HG03060 (cell line): ENCODE measurements around the gene NT5C2.
"Not testable (repeated sequence)": the region's sequence is repeated elsewhere in the genome, so short reads cannot be mapped to it uniquely, and the experiment has no call there.

ENCODE experiments used
- ATAC-seq: cut with Tn5 transposase; IDR thresholded peaks from one replicate; pipeline ENCODE4 v1.9.1; 2021; ENCODE audit warnings: low read depth, moderate number of reproducible peaks; ENCODE audit not compliant: unreplicated experiment

The NT5C2 gene

GRCh38 chr10:103193107-103193819 is at the start of gene NT5C2:
Gene NT5C2, minus strand, starts transcription at chr10:103193272. Its CDS starts 18,314 bp downstream, at chr10:103174958.
- peak; percentile 18 for ATAC-seq

- no peak for ATAC-seq
These were observed 48.4 kb upstream of the NT5C2 start for GRCh38 chr10:103241262-103242011.

GRCh38 chr10:103238506-103239252 is 45.6 kb upstream of the NT5C2 start:
- no peak for ATAC-seq

GRCh38 chr10:103235775-103236174 is 42.7 kb upstream of the NT5C2 start:
- ATAC-seq, result no peak

- no peak for ATAC-seq
These were observed 39.9 kb upstream of the NT5C2 start for GRCh38 chr10:103232772-103233488.

GRCh38 chr10:103232131-103232673 is 39.1 kb upstream of the NT5C2 start:
- no peak for ATAC-seq

- no peak for ATAC-seq
These were observed 38.0 kb upstream of the NT5C2 start for GRCh38 chr10:103231047-103231551.

- no peak for ATAC-seq
These were observed 34.3 kb upstream of the NT5C2 start for GRCh38 chr10:103227416-103227815.

GRCh38 chr10:103225939-103226338 is 32.9 kb upstream of the NT5C2 start:
- no peak for ATAC-seq

- ATAC-seq, result not testable (repeated sequence)
These were observed 31.6 kb upstream of the NT5C2 start for GRCh38 chr10:103224721-103225120.

- no peak for ATAC-seq
These were observed 31.1 kb upstream of the NT5C2 start for GRCh38 chr10:103224133-103224532.

GRCh38 chr10:103216362-103216761 is 23.3 kb upstream of the NT5C2 start:
- not testable (repeated sequence) for ATAC-seq

- ATAC-seq, result no peak
These were observed 22.5 kb upstream of the NT5C2 start for GRCh38 chr10:103215601-103216000.

GRCh38 chr10:103210262-103210661 is 17.2 kb upstream of the NT5C2 start:
- ATAC-seq, result not testable (repeated sequence)

GRCh38 chr10:103207643-103208042 is 14.6 kb upstream of the NT5C2 start:
- not testable (repeated sequence) for ATAC-seq

GRCh38 chr10:103207141-103207540 is 14.1 kb upstream of the NT5C2 start:
- ATAC-seq, result no peak

GRCh38 chr10:103206715-103207114 is 13.6 kb upstream of the NT5C2 start:
- not testable (repeated sequence) for ATAC-seq

GRCh38 chr10:103205401-103205800 is 12.3 kb upstream of the NT5C2 start:
- ATAC-seq, result not testable (repeated sequence)

GRCh38 chr10:103204353-103205255 is 11.5 kb upstream of the NT5C2 start:
- ATAC-seq, result no peak
